Activated CD4-positive, alpha-beta T cell treated with anti-CD3 and anti-CD28 coated beads for 4 hours (primary cell): Measurements from ENCODE around the gene SFT2D1.

ENCODE experiments used
- DNase-seq, 2 donors: peaks; one replicate each; pipeline ENCODE4 v3.0.0-alpha.2; 2020

The SFT2D1 gene

DNA sequence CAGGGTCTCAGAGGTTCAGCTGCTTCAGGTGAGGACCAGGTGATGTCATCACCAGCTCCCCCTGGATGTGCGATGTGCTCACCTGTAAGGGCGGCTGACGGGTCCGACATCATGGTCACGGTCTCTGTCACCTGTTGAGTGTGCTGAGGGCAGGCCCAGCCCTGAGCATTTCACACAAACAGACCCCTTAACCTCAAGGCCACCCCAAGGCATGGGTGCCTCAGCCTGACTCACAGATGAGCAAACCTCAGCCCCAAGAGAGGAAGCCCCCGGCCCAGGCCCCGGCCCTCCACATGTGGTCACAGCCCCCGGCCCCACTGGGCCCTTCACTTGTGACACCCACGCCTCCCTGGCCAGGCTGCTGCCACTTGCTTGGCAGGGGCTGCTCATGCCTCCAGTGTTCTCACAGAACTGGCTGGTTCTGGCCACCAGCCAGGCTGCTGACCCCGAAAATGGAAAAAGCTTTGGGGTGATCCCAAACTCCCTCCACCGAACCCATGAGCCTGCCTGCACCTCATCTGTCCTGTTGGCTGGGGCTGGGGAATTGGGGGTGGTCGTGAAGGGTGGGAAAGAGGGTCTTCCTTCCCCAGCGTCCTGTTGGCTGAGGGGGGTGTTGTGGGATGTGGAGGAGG is 67.5 kb downstream of the SFT2D1 start:
- DNase-seq, result no peak

- no peak for DNase-seq
Observed at GRCh38 chr6:166274163-166274562, 68.2 kb downstream of the SFT2D1 start.

DNA sequence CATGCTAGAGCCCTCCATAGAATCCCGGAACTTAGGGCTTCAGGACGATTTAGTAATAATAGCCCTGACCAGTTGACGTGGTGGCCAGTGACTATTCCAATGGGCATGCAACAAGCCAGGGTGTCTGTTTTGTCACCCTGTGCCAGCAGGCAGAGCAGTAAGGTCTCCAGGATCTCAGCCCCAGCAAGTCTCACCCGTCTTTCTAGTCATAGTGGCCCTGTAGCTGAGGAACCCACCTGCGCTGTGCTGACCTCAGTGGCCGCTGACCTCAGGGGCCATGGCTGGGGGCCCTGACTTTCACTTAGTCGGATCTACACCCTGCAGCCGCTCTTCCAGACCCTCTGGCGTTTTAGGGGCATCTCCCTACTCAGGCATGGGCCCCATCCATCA is 71.0 kb downstream of the SFT2D1 start:
- DNase-seq, result no peak

- no peak for DNase-seq
Observed at GRCh38 chr6:166270706-166271375, 71.5 kb downstream of the SFT2D1 start.
